Ovary (tissue), 9 donors: ENCODE measurements around the gene FAM13A. TPM values are rescaled to one million over a fixed set of nuclear protein-coding genes. Genes with fewer than 3 reads are reported as not detected.

Source experiments
- DNase-seq, 5 donors: peaks; one replicate each; pipeline ENCODE4 v3.0.0-alpha.2; 2019 to 2020
- H3K27ac ChIP-seq, 2 donors: fragments of 200-600 bp; one replicate each; pipeline versions ENCODE4 v1.5.1 to v1.8.0; 2019 to 2022
- H3K27me3 ChIP-seq: fragments of 200-600 bp; one replicate; pipeline ENCODE4 v1.8.0; 2022
- H3K36me3 ChIP-seq: fragments of 200-600 bp; sonication (generic); one replicate; pipeline ENCODE4 v1.5.1; 2019
- H3K4me1 ChIP-seq: one replicate; pipeline ENCODE4 v1.8.1; 2013; ENCODE audit warnings: mild to moderate bottlenecking, moderate library complexity; ENCODE audit not compliant: insufficient read depth
- H3K4me3 ChIP-seq: fragments of 200-600 bp; sonication (generic); one replicate; pipeline ENCODE4 v1.5.1; 2017
- H3K9me3 ChIP-seq, 2 donors: fragments of 200-600 bp in 1 of 2; sonication (generic) in 1 of 2; one replicate each; pipeline versions ENCODE4 v1.5.1 to v1.8.1; 2013 to 2019; ENCODE audit warnings: mild to moderate bottlenecking in 1 of 2, moderate library complexity in 1 of 2
- EP300 ChIP-seq: sonication (generic); formaldehyde crosslinking; IDR thresholded peaks from one replicate; pipeline ENCODE4 v1.6.1; 2017; ENCODE audit warnings: antibody characterized with exemption
- POLR2A ChIP-seq: fragments of 450-650 bp; IDR thresholded peaks from one replicate; pipeline ENCODE4 v1.6.1; 2017; ENCODE audit warnings: antibody characterized with exemption, mild to moderate bottlenecking, moderate library complexity
- WGBS, 3 donors: extraction: QIAGEN DNeasy Blood & Tissue Kit in 1 of 3; methylation state at CpG; one replicate each; pipeline versions ENCODE4 v1.1.5 to v1.1.7; 2013 to 2017; 5-methylcytosine and 5-hydroxymethylcytosine counted together
- intact Hi-C, 4 donors: fragments of 100-400 bp; cut with DNase I; formaldehyde crosslinking; loops; one replicate each; pipeline versions ENCODE4 v1.11.0 to v1.15.1; 2022 to 2023
- polyA plus RNA-seq, 2 donors: library from polyadenylated mRNA; stranded (reverse); fragments of 200-250 nt in 1 of 2; fragments of 350-450 nt in 1 of 2; fragmentation: Illumina TruSeq in 1 of 2; extraction: RNeasy Lipid Tissue Mini Kit (QIAGEN cat#74804) in 1 of 2; gene quantifications; one replicate each; pipeline ENCODE4 v1.2.3, GENCODE V29; 2013 to 2014
- total RNA-seq, 7 donors: library from RNA; depleted of rRNA in 2 of 7; stranded (reverse); fragments of >200 nt in 2 of 7; fragmentation: NEBNext Ultra II Directional in 3 of 7; extraction: Animal tissue kit (Norgen Biotek cat#: 25700) in 3 of 7; gene quantifications; one replicate each; pipeline versions ENCODE4 v1.1.0 to v1.2.4, GENCODE V29; 2016 to 2023
- TF ChIP-seq, protein P1 (sequence below), 3 donors: fragments of 450-650 bp in 2 of 3; fragments of 200-600 bp in 1 of 3; IDR thresholded peaks; one replicate each; pipeline versions ENCODE4 v1.5.1 to v1.8.0; 2016 to 2022; ENCODE audit warnings: antibody characterized with exemption in 3 of 3, mild to moderate bottlenecking in 1 of 3
- donor health status: DM: no; HTN: no; CAD: no; lungs with moderate emphysema.
- donor health status: DM: no; HTN: no; CAD: no.
- donor health status: Bipolar disorder and iron deficiency.
- donor health status: DM: yes; HTN: yes; CAD: no.
- donor health status: DM: no; HTN: no; CAD: no.
- donor health status: DM: yes; HTN: yes; CAD: no.

Gene FAM13A
- total and polyA plus RNA-seq, 9 donors: 16.7 to 51.8 (median 38.0) TPM

DNA sequence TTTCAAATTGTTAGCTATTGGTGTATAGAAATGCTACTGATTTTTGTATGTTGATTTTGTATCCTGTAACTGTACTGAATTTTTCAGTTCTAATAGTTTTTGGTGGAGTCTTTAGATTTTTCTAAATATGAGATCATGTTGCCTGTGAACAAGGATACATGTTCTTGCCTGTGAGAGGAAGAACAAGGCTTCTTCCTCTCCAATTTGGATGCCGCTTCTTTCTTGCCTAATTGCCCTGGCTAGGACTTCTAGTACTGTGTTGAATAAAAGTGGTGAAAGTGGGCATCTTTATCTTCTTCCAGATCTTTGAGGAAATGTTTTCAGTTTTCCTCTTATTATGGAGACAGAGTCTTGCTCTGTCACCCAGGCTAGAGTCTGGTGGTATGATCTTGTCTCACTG lies 343.2 kb downstream of the FAM13A start:
- Histone ChIP-seq H3K27ac (no peak overlapping the region), H3K36me3 (no peaks in the 10 kb centered on the region), H3K27me3 (no peaks in the 10 kb centered on the region), H3K4me1 (no peaks in the 10 kb centered on the region), H3K9me3 (peaks cover 0 to 13% of the 10 kb centered on the region in 2 donors), H3K4me3 (no peak overlapping the region)
- WGBS, 3 donors: 94 to 98% (median 95%) methylated on average over 1 of the region's 1 CpG
- DNase-seq: no peak
- TF ChIP-seq, protein P1, sequence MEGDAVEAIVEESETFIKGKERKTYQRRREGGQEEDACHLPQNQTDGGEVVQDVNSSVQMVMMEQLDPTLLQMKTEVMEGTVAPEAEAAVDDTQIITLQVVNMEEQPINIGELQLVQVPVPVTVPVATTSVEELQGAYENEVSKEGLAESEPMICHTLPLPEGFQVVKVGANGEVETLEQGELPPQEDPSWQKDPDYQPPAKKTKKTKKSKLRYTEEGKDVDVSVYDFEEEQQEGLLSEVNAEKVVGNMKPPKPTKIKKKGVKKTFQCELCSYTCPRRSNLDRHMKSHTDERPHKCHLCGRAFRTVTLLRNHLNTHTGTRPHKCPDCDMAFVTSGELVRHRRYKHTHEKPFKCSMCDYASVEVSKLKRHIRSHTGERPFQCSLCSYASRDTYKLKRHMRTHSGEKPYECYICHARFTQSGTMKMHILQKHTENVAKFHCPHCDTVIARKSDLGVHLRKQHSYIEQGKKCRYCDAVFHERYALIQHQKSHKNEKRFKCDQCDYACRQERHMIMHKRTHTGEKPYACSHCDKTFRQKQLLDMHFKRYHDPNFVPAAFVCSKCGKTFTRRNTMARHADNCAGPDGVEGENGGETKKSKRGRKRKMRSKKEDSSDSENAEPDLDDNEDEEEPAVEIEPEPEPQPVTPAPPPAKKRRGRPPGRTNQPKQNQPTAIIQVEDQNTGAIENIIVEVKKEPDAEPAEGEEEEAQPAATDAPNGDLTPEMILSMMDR (IDR thresholded peaks at IDR 0.05): no peak
- TF ChIP-seq EP300 (no peak), POLR2A (no peak)
- intact Hi-C loops: no loop called here

DNA sequence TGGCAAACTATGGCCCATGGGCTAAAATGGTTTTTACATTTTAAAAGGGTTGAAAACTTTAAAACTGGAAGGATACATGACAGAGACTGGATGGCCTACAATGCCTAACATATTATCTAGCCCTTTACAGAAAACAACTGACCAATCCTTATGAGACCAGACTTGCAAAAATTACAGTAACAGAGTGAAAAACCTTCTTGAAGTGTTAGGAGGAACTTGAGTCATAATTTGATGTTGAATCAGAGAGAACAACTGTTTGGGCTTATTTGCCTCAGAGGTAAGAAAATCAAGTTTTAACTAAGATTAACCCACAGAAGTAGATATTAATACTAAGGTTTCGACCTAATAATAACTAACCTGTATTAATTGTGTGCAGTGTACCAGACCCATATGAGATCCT lies 347.0 kb downstream of the FAM13A start:
- no peak overlapping the region for H3K4me3 ChIP-seq
- TF ChIP-seq, protein P1 (IDR thresholded peaks at IDR 0.05): no peak
- TF ChIP-seq POLR2A: no peak
- TF ChIP-seq EP300: no peak
- peaks cover 0 to 5% of the 10 kb centered on the region in 2 donors for H3K9me3 ChIP-seq
- H3K4me1 ChIP-seq: no peaks in the 10 kb centered on the region
- no peaks in the 10 kb centered on the region for H3K27me3 ChIP-seq
- no peaks in the 10 kb centered on the region for H3K36me3 ChIP-seq
- intact Hi-C loops: loop anchor here in 3 of 4 donors (5.0 to 10.0 kb wide), 4 partner anchors 105 to 315 kb away; no protein-coding TSS in a partner anchor
- H3K27ac ChIP-seq: no peak overlapping the region
- no peak for DNase-seq
- 91 to 97% (median 96%) methylated on average over 1 of the region's 1 CpG for WGBS, 3 donors

DNA sequence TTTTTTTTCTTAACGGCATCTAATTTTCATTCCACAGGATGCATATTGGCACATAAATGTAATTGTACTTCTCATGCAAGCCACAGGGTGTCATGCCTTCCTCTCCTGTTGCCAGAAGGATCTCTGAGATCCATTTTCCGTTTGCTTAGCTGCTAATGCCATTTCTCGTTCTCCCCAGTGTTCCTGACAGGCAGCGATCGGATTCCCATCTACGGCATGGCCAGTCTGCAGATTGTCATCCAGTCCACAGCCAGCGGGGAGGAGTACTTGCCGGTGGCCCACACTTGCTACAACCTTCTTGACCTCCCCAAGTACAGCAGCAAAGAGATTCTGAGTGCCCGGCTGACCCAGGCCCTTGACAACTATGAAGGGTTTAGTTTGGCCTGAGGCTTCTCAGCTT lies 350.4 kb downstream of the FAM13A start:
- DNase-seq: peak; percentile 28 to 49 (median 36)
- no peaks in the 10 kb centered on the region for H3K27me3 ChIP-seq
- H3K4me3 ChIP-seq: no peak overlapping the region
- H3K36me3 ChIP-seq: no peaks in the 10 kb centered on the region
- no peak overlapping the region for H3K27ac ChIP-seq
- no peaks in the 10 kb centered on the region for H3K4me1 ChIP-seq
- no peak for TF ChIP-seq POLR2A
- TF ChIP-seq, protein P1 (IDR thresholded peaks at IDR 0.05): peak; percentile 39 to 55 (median 47)
- 14 to 20% (median 18%) methylated on average over 9 of the region's 9 CpGs for WGBS, 3 donors
- H3K9me3 ChIP-seq: peaks cover 0 to 5% of the 10 kb centered on the region in 2 donors
- intact Hi-C loops: loop anchor here in 3 of 4 donors (5.0 to 10.0 kb wide), 4 partner anchors 108 to 318 kb away; no protein-coding TSS in a partner anchor

DNA sequence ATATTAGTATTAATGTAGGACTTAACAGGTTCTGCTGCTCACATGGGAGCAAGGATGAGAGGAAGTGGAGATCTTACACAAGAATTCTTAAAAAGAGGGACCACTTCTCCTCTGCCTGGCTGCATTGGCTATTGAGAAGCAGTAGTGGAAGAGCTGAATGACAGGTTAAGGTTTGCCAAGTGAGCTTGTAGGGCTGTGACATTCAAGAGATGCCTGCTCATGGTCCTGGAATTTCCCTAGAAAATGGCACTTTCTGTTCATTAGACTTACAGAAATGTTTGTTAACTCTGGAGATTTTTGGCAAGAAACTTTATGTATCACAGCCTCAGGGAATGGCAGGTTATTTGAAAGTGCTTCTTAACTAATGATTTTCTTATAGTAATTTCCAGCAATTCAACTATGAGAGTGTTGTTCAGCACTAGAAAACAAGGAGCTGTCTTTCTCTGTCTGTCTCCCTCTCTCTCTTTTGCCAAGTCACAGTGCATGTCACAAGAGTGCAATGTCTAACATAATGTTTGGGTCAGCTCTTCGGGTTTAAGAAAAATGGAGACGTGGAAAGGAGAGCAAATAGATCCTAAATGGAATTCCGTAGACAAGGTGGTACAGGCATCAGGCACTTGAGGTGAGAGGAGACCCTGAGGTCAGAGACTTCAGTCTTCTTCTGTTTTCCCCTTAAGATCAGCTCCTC lies 351.0 kb downstream of the FAM13A start:
- no peak for TF ChIP-seq EP300
- no peak for TF ChIP-seq POLR2A
- TF ChIP-seq, protein P1 (IDR thresholded peaks at IDR 0.05): no peak
- peaks cover 0 to 4% of the 10 kb centered on the region in 2 donors for H3K9me3 ChIP-seq
- intact Hi-C loops: loop anchor here in 3 of 4 donors (5.0 to 10.0 kb wide), 4 partner anchors 109 to 319 kb away; no protein-coding TSS in a partner anchor
- DNase-seq: no peak
- H3K4me3 ChIP-seq: no peak overlapping the region
- no peak overlapping the region for H3K27ac ChIP-seq
- no peaks in the 10 kb centered on the region for H3K4me1 ChIP-seq
- no peaks in the 10 kb centered on the region for H3K36me3 ChIP-seq
- 58 to 61% (median 60%) methylated on average over 3 of the region's 3 CpGs for WGBS, 3 donors
- no peaks in the 10 kb centered on the region for H3K27me3 ChIP-seq
